DMS 273 treated with DMSO at 0.1 percent for 48 hours (cell line): Measurements from ENCODE around the gene ARID1A.
"Not testable (repeated sequence)": the region's sequence is repeated elsewhere in the genome, so short reads cannot be mapped to it uniquely, and the experiment has no call there.

Experiments
- DNase-seq: peaks from one replicate; lab custom pipeline; 2025; lab: John Stamatoyannopoulos, UW

Gene ARID1A

DNA sequence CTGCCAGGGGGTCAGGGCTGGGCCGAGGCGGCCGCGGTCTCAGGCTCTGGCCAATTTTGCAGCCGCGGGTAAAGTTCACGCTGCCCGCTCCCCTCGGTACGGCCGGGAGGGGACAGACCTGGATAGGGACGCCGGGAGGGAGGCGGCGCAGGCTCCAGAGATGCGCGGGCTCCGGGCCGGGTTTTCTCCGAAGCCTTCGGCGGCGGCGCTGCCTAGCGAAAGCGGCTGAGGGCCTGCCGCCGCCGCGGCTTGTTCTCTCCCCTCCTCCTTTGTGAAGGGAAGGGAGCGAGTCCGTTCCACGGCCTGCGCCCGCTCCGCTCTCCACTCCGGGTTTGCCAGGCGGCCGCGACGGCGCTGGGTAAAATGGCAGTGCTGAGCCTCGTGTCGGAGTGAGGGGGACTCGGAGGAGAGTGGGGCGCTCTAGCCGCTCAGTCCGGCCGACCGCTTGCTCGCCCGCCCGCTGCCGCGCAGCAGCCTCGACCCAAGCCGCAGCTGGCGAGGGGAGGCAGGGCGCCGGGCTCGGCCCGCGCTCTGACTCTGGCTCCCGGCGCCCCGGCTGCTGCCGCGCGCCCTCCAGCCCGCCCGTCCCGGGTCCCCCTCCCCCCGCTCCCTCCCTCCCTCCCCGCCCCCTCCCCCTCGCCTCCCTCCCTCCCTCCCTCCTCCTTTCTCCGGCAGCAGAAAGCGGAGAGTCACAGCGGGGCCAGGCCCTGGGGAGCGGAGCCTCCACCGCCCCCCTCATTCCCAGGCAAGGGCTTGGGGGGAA, at the start of gene ARID1A:
Gene ARID1A, plus strand, starts transcription at position 660 of the 763 bp plus-strand sequence. CDS start 389 bp downstream, outside the sequence.
- DNase-seq = peak; percentile 79

- no peak for DNase-seq
Observed at GRCh38 chr1:26664802-26665201, 31.0 kb upstream of the ARID1A start.

DNA sequence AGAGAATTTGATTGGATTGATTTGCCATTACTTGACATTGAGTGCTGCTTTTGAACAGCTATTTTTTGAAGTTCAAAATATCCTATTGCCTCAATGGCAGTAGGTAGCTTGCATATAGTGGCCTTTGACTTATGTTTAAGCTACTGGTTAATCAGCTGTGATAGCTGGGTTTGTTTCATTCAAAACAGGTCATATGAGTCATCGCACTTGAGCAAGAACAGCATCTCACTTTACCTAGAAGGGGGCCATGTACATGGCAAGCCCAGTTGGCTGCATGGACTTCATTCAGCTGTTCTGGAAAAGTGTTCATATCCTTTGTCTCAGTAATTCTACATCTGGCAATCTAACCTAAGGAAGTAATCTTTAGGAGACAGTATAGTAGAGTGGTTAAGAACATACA, 29.0 kb upstream of the ARID1A start:
- DNase-seq = no peak

DNA sequence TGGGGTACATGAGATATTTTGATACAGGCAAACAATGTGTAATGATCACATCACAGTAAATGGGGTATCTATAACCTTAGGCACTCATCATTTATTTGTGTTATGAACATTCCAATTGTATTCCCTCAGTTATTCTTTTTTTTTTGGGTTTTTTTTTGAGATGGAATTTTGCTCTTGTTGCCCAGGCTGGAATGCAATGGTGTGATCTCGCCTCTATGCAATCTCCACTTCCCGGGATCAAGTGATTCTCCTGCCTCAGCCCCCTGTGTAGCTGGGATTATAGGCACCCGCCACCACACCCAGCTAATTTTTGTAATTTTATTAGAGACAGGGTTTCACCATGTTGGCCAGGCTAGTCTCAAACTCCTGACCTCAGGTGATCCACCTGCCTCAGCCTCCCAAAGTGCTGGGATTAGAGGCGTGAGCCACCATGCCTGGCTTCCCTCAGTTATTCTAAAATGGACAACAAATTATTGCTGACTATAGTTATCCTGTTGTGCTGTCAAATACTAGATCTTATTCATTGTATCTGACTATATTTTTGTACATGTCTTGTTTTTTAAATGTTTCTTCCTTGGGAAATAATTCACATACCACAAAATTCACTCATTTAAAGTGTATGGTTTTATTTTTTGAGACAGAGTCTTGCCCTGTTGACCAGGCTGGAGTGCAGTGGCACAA, 27.6 kb upstream of the ARID1A start:
- DNase-seq = not testable (repeated sequence)

GRCh38 chr1:26677306-26678115, 18.3 kb upstream of the ARID1A start:
- peak; percentile 62 for DNase-seq

- no peak for DNase-seq
Observed at GRCh38 chr1:26684763-26685508, 10.9 kb upstream of the ARID1A start.

- peak; percentile 35 for DNase-seq
Observed at GRCh38 chr1:26686795-26687194, 9.0 kb upstream of the ARID1A start.

GRCh38 chr1:26689504-26689903, 6.3 kb upstream of the ARID1A start:
- DNase-seq = no peak

DNA sequence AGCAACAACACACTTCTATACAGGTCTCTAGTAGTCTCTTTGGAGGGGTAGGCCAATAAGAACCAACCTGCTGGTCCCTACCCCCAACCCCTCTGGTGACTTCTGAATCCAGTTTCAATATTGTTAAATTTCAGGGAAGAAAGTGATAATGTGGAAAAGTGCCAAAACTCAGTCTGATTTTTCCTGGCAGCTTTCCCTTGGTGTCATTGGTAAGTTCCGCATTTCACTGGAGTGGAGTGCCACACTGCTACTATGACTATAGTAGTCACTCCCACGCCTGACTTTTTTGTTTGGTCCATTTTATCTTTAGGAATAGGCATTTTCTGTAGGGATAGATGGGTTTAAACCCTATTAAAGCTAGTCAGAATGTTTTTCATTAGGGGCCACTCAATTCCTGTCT, 5.7 kb upstream of the ARID1A start:
- DNase-seq = no peak

DNA sequence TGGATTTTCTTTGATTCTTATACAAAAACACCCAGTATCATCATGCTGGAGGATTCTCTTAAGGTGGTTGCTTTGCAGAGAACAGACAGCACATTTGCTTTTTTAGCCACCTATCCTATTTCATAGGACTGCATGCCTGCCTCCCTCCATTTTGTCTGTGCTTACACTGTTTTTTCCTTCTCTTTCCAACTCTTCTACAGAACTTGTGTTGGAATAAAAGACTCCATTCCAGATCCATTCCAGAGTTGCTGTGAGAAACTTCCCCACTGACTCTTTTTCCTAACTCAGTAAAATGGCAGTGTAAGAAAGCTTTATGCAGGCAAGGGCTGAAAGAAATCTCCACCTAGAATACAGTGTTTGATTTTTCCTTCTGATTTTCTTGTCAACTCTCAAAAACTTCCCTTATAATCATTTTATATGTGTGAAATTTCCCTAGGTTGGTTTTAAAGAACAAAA, 5.2 kb upstream of the ARID1A start:
- DNase-seq = no peak

GRCh38 chr1:26692211-26692792, 3.5 kb upstream of the ARID1A start:
- DNase-seq = peak; percentile 90

DNA sequence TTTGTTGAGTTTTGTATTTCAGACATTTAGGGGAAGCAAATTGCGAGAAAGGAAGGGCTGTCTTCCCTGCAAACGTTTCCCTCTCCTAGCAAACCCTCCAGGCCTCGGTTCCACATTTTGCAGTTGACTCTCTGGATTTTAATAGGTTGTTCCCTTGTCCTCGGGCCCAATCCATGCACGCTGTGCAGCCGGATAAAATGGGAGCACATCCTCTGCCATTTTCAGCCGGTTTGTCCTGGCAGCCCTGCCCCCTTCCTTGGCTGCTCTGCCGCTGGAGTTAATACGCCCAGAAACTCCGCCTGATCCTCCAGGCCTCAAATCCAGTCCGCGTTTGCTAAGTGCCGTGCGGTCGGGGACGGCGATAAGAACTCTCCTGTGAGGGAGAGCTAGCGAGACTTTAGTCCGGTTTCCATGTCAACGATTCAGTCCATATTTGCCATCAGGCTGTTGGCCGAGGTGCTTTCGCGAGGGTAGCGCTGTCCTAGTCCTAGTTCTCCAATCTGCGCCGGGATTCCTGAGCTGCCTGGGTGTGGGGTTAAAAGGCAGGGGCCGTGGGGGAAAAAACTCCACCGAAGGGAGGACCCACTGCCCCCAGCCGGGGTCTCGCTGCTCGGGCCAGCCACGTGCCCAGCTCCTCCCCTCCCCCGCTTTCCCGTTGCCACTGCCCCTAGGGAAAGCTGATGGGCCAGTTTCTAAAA, 2.9 kb upstream of the ARID1A start:
- peak; percentile 96 for DNase-seq

GRCh38 chr1:26693599-26694572, 1.9 kb upstream of the ARID1A start:
- no peak for DNase-seq

- DNase-seq = no peak
Observed at GRCh38 chr1:26694638-26695355, 1.0 kb upstream of the ARID1A start.

- no peak for DNase-seq
Observed at GRCh38 chr1:26696119-26696653, 371 bp downstream of the ARID1A start.

DNA sequence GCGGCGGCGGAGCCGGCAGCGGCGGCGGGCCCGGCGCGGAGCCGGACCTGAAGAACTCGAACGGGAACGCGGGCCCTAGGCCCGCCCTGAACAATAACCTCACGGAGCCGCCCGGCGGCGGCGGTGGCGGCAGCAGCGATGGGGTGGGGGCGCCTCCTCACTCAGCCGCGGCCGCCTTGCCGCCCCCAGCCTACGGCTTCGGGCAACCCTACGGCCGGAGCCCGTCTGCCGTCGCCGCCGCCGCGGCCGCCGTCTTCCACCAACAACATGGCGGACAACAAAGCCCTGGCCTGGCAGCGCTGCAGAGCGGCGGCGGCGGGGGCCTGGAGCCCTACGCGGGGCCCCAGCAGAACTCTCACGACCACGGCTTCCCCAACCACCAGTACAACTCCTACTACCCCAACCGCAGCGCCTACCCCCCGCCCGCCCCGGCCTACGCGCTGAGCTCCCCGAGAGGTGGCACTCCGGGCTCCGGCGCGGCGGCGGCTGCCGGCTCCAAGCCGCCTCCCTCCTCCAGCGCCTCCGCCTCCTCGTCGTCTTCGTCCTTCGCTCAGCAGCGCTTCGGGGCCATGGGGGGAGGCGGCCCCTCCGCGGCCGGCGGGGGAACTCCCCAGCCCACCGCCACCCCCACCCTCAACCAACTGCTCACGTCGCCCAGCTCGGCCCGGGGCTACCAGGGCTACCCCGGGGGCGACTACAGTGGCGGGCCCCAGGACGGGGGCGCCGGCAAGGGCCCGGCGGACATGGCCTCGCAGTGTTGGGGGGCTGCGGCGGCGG, 1.0 kb downstream of the ARID1A start:
- DNase-seq = no peak

GRCh38 chr1:26697431-26697977, 1.7 kb downstream of the ARID1A start:
- no peak for DNase-seq
